SHP77 treated with DMSO at 0.1 percent for 48 hours (cell line): ENCODE results near the gene USP17L25.
"Not testable (repeated sequence)": the region's sequence is repeated elsewhere in the genome, so short reads cannot be mapped to it uniquely, and the experiment has no call there.

Experiments used
- DNase-seq: peaks from one replicate; lab custom pipeline; 2025; lab: John Stamatoyannopoulos, UW

Gene USP17L25

GRCh38 chr4:9329611-9330010 lies at the start of gene USP17L25:
Gene USP17L25 (plus strand): TSS chr4:9329911. CDS start chr4:9329911, 0 bp downstream.
- not testable (repeated sequence) for DNase-seq

- DNase-seq: not testable (repeated sequence)
Measured at GRCh38 chr4:9324191-9324590, 5.5 kb upstream of the USP17L25 start.

- not testable (repeated sequence) for DNase-seq
Measured at GRCh38 chr4:9324865-9325264, 4.8 kb upstream of the USP17L25 start, which contains the start of gene USP17L24. Gene USP17L24 (plus strand): TSS chr4:9325165. CDS start chr4:9325165, 0 bp downstream.

GRCh38 chr4:9334358-9334757 lies 4.6 kb downstream of the USP17L25 start, which contains the start of gene USP17L26:
Gene USP17L26 (plus strand): TSS chr4:9334658. CDS start chr4:9334658, 0 bp downstream.
- DNase-seq: not testable (repeated sequence)

- DNase-seq: not testable (repeated sequence)
Measured at GRCh38 chr4:9339103-9339502, 9.4 kb downstream of the USP17L25 start, which contains the start of gene USP17L5. Gene USP17L5 (plus strand): TSS chr4:9339403. CDS start chr4:9339403, 0 bp downstream.

GRCh38 chr4:9343848-9344247 lies 14.1 kb downstream of the USP17L25 start, which contains the start of gene USP17L27:
Gene USP17L27 (plus strand): TSS chr4:9344148. CDS start chr4:9344148, 0 bp downstream.
- not testable (repeated sequence) for DNase-seq

GRCh38 chr4:9348593-9348992 lies 18.9 kb downstream of the USP17L25 start, which contains the start of gene USP17L28:
Gene USP17L28 (plus strand): TSS chr4:9348893. CDS start chr4:9348893, 0 bp downstream.
- DNase-seq: not testable (repeated sequence)

GRCh38 chr4:9350866-9351265 lies 21.2 kb downstream of the USP17L25 start:
- not testable (repeated sequence) for DNase-seq

GRCh38 chr4:9353338-9353737 lies 23.6 kb downstream of the USP17L25 start, which contains the start of gene USP17L29:
Gene USP17L29 (plus strand): TSS chr4:9353638. CDS start chr4:9353638, 0 bp downstream.
- DNase-seq: not testable (repeated sequence)

GRCh38 chr4:9362829-9363228 lies 33.1 kb downstream of the USP17L25 start, which contains the start of gene USP17L30:
Gene USP17L30 (plus strand): TSS chr4:9363129. CDS start chr4:9363129, 0 bp downstream.
- not testable (repeated sequence) for DNase-seq

GRCh38 chr4:9379881-9380280 lies 50.2 kb downstream of the USP17L25 start:
- DNase-seq: not testable (repeated sequence)
